Measurements from ENCODE around the gene FAM124B. TPM values are rescaled to one million over a fixed set of nuclear protein-coding genes. Genes with fewer than 3 reads are reported as not detected.

Gene FAM124B
- total RNA-seq, 2 donors from 2014 or later, result 1.3 to 1.5 TPM

GRCh38 chr2:224345492-224345891 lies 56.4 kb downstream of the FAM124B start:
- DNase-seq (ENCODE audit: low spot score), result no peak
- no peaks in the 10 kb centered on the region for H3K36me3 ChIP-seq
- H3K4me3 ChIP-seq, result no peak overlapping the region
- H3K27me3 ChIP-seq, result no peaks in the 10 kb centered on the region
- H3K4me1 ChIP-seq, result no peaks in the 10 kb centered on the region
- no peak overlapping the region for H3K27ac ChIP-seq
- TF ChIP-seq, protein P1, sequence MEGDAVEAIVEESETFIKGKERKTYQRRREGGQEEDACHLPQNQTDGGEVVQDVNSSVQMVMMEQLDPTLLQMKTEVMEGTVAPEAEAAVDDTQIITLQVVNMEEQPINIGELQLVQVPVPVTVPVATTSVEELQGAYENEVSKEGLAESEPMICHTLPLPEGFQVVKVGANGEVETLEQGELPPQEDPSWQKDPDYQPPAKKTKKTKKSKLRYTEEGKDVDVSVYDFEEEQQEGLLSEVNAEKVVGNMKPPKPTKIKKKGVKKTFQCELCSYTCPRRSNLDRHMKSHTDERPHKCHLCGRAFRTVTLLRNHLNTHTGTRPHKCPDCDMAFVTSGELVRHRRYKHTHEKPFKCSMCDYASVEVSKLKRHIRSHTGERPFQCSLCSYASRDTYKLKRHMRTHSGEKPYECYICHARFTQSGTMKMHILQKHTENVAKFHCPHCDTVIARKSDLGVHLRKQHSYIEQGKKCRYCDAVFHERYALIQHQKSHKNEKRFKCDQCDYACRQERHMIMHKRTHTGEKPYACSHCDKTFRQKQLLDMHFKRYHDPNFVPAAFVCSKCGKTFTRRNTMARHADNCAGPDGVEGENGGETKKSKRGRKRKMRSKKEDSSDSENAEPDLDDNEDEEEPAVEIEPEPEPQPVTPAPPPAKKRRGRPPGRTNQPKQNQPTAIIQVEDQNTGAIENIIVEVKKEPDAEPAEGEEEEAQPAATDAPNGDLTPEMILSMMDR (IDR thresholded peaks at IDR 0.05), result no peak
- H3K9me3 ChIP-seq, result no peaks in the 10 kb centered on the region

- Histone ChIP-seq H3K4me1 (no peaks in the 10 kb centered on the region), H3K27me3 (no peaks in the 10 kb centered on the region), H3K9me3 (no peaks in the 10 kb centered on the region), H3K27ac (no peak overlapping the region), H3K36me3 (no peaks in the 10 kb centered on the region), H3K4me3 (no peak overlapping the region)
- DNase-seq (ENCODE audit: low spot score), result no peak
- TF ChIP-seq, protein P1 (IDR thresholded peaks at IDR 0.05), result no peak
Measured at GRCh38 chr2:224343226-224343625, 58.7 kb downstream of the FAM124B start.

- H3K27ac ChIP-seq, result no peak overlapping the region
- H3K36me3 ChIP-seq, result no peaks in the 10 kb centered on the region
- DNase-seq (ENCODE audit: low spot score), result no peak
- no peak overlapping the region for H3K4me3 ChIP-seq
- no peaks in the 10 kb centered on the region for H3K27me3 ChIP-seq
- TF ChIP-seq, protein P1 (IDR thresholded peaks at IDR 0.05), result no peak
- H3K4me1 ChIP-seq, result no peaks in the 10 kb centered on the region
- H3K9me3 ChIP-seq, result no peaks in the 10 kb centered on the region
Measured at GRCh38 chr2:224335991-224336390, 65.9 kb downstream of the FAM124B start.

DNA sequence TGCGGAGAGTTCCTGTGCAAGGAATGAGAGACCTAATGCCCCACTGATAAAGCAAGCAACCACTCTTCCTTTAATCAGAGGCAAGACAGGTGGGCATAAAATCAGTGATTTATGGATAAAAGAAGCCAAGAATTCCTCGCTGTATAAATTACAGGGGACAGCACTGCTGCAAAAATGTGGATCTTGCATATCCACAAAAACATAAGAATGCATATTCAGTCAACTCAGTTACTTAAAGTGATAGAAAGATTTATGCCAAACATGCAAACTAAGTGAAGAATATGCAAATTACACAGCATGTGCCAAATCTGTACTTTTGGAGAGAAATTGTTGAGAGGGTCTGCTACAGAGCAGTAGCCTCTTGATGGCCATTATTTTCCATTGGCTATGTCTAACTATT lies 67.2 kb downstream of the FAM124B start:
- TF ChIP-seq, protein P1 (IDR thresholded peaks at IDR 0.05), result no peak
- no peaks in the 10 kb centered on the region for H3K9me3 ChIP-seq
- no peaks in the 10 kb centered on the region for H3K36me3 ChIP-seq
- no peak for DNase-seq (ENCODE audit: low spot score)
- no peaks in the 10 kb centered on the region for H3K27me3 ChIP-seq
- no peak overlapping the region for H3K4me3 ChIP-seq
- no peak overlapping the region for H3K27ac ChIP-seq
- H3K4me1 ChIP-seq, result no peaks in the 10 kb centered on the region

DNA sequence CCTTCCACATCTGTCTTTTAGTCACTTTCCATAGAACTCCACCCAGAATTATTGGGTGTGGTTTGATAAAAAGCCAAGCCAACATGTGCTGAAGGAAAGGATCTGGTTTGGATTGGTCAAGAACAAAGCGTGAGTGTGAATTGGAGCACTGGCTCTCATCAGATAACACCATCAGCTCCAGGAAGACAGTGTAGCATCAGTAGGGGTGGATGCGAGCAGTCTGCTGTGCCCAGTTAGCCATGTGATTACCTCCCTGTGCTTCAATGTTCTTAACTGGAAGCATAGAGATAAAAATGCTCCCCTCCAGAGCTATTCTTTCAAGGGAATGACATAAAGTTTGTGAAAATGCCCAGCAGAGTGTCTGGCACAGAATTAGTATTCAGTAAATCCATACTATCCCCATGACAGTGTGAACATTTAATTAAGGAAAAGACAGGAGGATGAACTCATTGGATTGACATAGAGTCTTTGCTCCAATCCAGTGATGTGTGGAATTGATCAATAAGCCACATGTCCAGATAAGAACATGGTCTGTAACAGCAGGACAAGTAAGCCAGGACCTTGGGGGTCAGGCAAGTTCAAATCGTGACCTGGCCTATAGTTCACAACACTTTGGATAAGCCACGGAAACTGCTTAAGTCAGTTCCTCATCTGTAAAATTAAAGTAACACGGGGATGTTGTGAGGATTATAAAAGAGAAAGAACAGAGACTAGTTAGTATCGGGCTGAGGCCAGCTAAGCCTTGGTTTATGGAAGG lies 68.0 kb downstream of the FAM124B start:
- no peak for DNase-seq (ENCODE audit: low spot score)
- TF ChIP-seq, protein P1 (IDR thresholded peaks at IDR 0.05), result no peak
- no peak overlapping the region for H3K4me3 ChIP-seq

GRCh38 chr2:224331698-224332097 lies 70.2 kb downstream of the FAM124B start:
- no peaks in the 10 kb centered on the region for H3K27me3 ChIP-seq
- no peaks in the 10 kb centered on the region for H3K9me3 ChIP-seq
- no peak overlapping the region for H3K4me3 ChIP-seq
- no peaks in the 10 kb centered on the region for H3K36me3 ChIP-seq
- TF ChIP-seq, protein P1 (IDR thresholded peaks at IDR 0.05), result no peak
- DNase-seq (ENCODE audit: low spot score), result no peak
- no peaks in the 10 kb centered on the region for H3K4me1 ChIP-seq
- H3K27ac ChIP-seq, result no peak overlapping the region

More for the DNA sequence above, 68.0 kb downstream of the FAM124B start:
- Histone ChIP-seq H3K27me3 (no peaks in the 10 kb centered on the region), H3K36me3 (no peaks in the 10 kb centered on the region), H3K9me3 (no peaks in the 10 kb centered on the region), H3K27ac (no peak overlapping the region), H3K4me1 (no peaks in the 10 kb centered on the region)
